Type B pancreatic cell (in vitro differentiated cells): ENCODE measurements around the gene KIF7. TPM values are rescaled to one million over a fixed set of nuclear protein-coding genes. Genes with fewer than 3 reads are reported as not detected.
A peak's percentile ranks its signal among the peaks of the same experiment; 100 is the strongest.

Experiments
- DNase-seq: peaks from one replicate; pipeline ENCODE4 v3.0.0; 2021; ENCODE audit warnings: mixed read lengths; ENCODE audit not compliant: unreplicated experiment; ENCODE audit errors: extremely low spot score
- H3K27ac Mint-ChIP-seq: 2 replicates; pipeline ENCODE4 v1.8.0; 2021; ENCODE audit warnings: mild to moderate bottlenecking, mixed read lengths
- H3K27me3 Mint-ChIP-seq: 2 replicates; pipeline ENCODE4 v1.8.0; 2021; ENCODE audit warnings: mixed read lengths
- H3K36me3 Mint-ChIP-seq: 2 replicates; pipeline ENCODE4 v1.8.0; 2021; ENCODE audit warnings: mixed read lengths
- H3K4me1 Mint-ChIP-seq: one replicate; pipeline ENCODE4 v1.8.0; 2021; ENCODE audit warnings: mixed read lengths; ENCODE audit not compliant: unreplicated experiment
- H3K4me3 Mint-ChIP-seq: 2 replicates; pipeline ENCODE4 v1.8.0; 2021; ENCODE audit warnings: mild to moderate bottlenecking, mixed read lengths
- H3K9me3 Mint-ChIP-seq: 2 replicates; pipeline ENCODE4 v1.8.0; 2021; ENCODE audit warnings: mixed read lengths
- total RNA-seq: library from RNA; stranded (reverse); gene quantifications from 2 replicates; pipeline ENCODE4 v1.2.1, GENCODE V29; 2021; ENCODE audit warnings: low replicate concordance
- TF ChIP-seq, protein P1 (sequence below): fragments of 200-600 bp; sonication (generic); conservative IDR thresholded peaks from 2 replicates; pipeline ENCODE4 v1.5.0; 2021; ENCODE audit warnings: antibody characterized with exemption, mild to moderate bottlenecking

The KIF7 gene
- total RNA-seq, 1 donor from 2014 or later = 15.5 TPM

DNA sequence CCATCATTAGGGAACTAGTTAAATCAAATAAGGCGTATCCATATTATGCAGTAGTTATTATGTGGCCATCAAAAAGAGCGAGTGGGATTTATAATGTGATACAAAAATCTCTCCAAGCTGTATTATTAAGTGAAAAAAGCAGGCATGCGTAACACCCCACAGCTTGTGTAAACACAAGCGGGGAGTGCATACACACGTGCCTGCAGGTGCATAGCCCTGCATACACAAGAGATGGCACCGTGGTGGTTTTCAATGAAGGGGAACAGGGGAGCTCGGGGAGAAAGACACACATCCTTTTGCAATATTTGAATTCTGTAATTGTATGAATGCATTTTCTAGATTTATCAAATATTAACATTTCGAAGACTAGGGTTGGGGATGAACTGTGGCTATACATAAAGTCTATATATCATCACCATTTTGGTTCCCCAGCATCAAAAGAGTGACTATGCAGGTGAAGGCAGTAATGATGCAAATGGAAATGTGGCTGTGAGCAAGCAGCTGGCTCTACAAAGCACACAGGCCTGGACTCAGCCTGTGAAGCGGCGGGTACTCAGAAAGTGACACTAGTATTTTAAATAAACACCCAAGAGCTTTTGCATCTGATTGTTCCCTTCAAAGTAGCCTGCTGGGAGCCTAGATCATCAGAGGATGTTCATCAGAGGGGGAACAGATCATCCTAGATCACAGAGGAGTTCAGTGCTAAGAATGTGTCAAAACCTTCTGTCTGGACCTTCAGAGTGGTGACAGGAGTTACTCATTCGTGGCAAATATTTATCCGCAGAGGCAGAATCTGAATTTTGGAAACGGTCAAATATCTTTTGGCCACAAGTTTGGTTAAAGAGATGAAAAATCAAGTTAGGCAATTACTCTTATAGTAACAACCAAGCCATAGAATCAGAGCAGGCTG lies 9.4 kb upstream of the KIF7 start:
- Mint-ChIP-seq H3K27me3 (peaks cover 16% of the 10 kb centered on the region), H3K4me3 (peak overlapping the region; percentile 80), H3K36me3 (no peaks in the 10 kb centered on the region), H3K4me1 (peaks cover 4% of the 10 kb centered on the region), H3K9me3 (peaks cover 4% of the 10 kb centered on the region), H3K27ac (no peak overlapping the region)
- TF ChIP-seq, protein P1, sequence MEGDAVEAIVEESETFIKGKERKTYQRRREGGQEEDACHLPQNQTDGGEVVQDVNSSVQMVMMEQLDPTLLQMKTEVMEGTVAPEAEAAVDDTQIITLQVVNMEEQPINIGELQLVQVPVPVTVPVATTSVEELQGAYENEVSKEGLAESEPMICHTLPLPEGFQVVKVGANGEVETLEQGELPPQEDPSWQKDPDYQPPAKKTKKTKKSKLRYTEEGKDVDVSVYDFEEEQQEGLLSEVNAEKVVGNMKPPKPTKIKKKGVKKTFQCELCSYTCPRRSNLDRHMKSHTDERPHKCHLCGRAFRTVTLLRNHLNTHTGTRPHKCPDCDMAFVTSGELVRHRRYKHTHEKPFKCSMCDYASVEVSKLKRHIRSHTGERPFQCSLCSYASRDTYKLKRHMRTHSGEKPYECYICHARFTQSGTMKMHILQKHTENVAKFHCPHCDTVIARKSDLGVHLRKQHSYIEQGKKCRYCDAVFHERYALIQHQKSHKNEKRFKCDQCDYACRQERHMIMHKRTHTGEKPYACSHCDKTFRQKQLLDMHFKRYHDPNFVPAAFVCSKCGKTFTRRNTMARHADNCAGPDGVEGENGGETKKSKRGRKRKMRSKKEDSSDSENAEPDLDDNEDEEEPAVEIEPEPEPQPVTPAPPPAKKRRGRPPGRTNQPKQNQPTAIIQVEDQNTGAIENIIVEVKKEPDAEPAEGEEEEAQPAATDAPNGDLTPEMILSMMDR = no peak
- no peak for DNase-seq

DNA sequence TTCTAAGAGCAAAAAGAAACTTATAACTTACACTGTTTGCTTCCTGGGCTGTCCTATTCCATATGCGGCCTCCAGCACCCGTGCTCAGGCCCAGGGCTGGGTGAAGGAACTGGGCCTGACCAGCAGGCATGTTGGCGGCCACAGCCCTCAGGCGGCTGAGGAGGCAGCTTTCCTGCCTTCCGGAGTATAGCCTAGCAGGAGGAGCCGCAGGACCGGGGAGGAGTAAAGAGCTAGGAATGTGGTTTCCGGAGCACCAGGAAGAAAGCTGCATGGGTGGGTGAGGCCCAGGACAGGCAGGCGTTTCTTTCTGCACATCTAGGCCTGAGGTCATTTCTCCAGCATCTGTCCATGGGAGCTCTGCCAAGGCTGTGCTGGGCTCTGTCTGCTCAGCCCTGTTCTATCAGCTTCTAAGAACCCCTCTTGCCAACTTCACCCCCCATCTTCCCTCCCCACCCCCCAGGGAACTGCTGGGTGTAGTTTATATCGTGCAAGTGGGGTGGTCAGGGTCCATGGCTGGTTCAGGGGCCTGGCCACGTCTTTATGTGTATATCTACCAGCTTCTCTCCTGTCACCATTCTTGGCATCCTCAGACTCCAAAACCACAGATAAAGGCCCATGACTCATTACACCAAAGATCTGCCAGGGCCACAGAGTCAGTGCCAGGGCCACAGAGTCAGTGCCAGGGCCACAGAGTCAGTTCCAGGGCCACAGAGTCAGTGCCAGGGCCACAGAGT lies 7.8 kb upstream of the KIF7 start:
- Mint-ChIP-seq H3K27me3 (peaks cover 25% of the 10 kb centered on the region), H3K36me3 (no peaks in the 10 kb centered on the region), H3K9me3 (peaks cover 4% of the 10 kb centered on the region), H3K27ac (no peak overlapping the region), H3K4me1 (peaks cover 4% of the 10 kb centered on the region), H3K4me3 (no peak overlapping the region)
- TF ChIP-seq, protein P1 = no peak
- DNase-seq = no peak

DNA sequence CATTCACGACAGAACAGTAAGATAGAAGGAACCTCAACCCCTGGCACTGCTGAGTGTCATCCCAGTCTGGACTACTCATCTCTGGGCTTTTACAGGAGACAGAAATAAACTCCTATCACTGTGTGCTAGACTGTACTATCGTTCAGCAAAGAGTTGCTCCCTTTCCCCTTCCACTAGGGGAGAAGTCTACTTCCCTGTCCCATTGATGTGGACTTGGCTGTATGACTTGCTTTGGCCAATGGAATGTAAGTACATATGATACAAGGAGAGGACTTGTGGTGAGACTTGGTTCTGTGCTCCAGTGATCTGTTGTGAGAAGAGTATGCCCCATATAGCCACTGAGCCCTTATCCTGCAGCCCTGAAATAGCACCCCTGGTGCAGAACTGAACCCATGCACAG lies 5.3 kb upstream of the KIF7 start:
- peaks cover 25% of the 10 kb centered on the region for H3K27me3 Mint-ChIP-seq
- TF ChIP-seq, protein P1 = no peak
- no peaks in the 10 kb centered on the region for H3K36me3 Mint-ChIP-seq
- no peak overlapping the region for H3K27ac Mint-ChIP-seq
- DNase-seq = no peak
- H3K9me3 Mint-ChIP-seq = peaks cover 4% of the 10 kb centered on the region
- no peak overlapping the region for H3K4me3 Mint-ChIP-seq
- H3K4me1 Mint-ChIP-seq = peaks cover 8% of the 10 kb centered on the region

DNA sequence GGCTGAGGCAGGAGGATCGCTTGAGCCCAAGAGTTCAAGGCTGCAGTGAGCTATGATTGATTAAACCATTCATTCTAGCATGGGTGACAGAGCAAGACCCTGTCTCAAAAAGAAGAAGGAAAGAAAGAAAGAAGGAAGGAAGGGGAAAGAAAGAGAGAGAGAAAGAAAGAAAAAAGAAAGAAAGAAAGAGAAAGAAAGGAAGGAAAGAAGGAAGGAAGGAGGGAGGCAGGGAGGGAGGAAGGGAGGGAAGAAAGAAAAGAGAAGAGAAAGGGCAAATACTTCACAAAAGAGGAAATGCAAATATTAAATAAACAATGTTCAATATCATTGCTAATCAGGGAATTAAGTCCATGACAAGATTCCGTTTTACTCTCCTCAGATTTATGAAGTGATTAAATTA lies 4.0 kb upstream of the KIF7 start:
- peaks cover 8% of the 10 kb centered on the region for H3K4me1 Mint-ChIP-seq
- DNase-seq = no peak
- H3K36me3 Mint-ChIP-seq = no peaks in the 10 kb centered on the region
- peaks cover 27% of the 10 kb centered on the region for H3K27me3 Mint-ChIP-seq
- H3K4me3 Mint-ChIP-seq = no peak overlapping the region
- H3K27ac Mint-ChIP-seq = no peak overlapping the region
- TF ChIP-seq, protein P1 = no peak
- H3K9me3 Mint-ChIP-seq = peaks cover 4% of the 10 kb centered on the region

DNA sequence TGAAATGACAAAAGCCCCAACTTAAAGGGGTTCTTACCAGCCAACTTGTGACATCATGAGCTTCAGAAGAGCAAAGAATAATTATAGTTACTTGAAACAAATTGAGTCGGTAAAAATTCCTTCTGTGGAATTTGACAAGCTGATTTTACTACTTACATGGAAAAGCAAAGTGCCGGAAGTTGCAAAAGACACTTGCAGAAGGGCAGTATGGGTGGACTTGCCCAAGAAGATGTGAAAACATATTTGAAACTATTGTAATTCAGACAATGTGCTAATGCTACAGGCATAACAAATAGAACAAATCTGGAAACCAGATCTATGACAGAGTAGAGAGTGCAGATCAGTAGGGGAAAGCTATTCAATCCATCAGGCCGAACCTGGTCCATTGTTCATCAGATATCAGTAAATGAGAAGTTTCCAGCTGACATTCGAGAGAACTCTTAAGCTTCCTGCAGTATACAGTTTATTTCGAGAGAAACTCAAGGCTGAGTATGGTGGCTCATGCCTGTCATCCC lies 2.5 kb upstream of the KIF7 start:
- Mint-ChIP-seq H3K36me3 (no peaks in the 10 kb centered on the region), H3K4me1 (peaks cover 13% of the 10 kb centered on the region), H3K4me3 (no peak overlapping the region), H3K27ac (no peak overlapping the region), H3K9me3 (peaks cover 4% of the 10 kb centered on the region), H3K27me3 (peaks cover 25% of the 10 kb centered on the region)
- DNase-seq = no peak
- TF ChIP-seq, protein P1 = no peak
